Measurements from ENCODE around the gene SLC2A11.
A peak's percentile ranks its signal among the peaks of the same experiment; 100 is the strongest.

The SLC2A11 gene

DNA sequence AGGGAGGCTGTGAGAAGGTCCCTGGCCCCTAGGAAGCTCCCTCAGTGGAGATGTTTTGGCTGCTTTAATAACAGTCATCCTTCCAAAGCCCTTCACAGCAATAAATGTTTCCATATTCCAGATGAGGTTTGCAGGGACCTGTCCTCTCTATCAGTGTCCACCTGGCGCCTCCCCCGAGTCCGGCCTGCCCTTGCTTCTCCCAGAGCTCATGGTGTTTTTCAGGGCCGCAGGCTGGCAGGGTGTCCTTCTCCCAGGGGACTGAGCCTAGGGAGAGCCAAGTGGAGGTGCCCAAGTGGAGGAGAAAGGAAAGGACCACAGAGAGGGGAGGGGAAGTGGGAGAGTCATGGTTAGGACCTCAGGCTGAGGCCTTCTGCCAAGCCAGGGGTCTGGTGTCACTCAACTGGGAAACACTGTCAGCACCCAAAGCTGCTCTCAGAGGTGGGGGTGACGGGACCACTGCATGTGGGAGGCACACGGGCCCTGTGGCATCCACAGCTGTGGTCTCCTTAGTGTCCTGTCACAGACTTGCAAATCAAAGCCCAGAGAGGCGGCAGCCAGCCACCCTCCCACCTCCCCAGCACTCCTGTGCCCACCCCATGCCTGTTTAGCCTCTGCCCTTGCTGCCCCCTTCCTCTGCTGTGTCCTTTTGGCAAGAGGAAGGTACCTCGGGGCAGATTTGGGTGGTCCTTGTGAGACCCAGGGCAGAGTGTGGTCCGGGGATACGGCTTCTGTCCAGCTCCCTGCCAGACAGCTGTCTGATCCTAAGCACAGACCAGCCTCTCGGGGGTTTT, 25.3 kb upstream of the SLC2A11 start:
- DNase-seq (ENCODE audit: low read depth): no peak

DNA sequence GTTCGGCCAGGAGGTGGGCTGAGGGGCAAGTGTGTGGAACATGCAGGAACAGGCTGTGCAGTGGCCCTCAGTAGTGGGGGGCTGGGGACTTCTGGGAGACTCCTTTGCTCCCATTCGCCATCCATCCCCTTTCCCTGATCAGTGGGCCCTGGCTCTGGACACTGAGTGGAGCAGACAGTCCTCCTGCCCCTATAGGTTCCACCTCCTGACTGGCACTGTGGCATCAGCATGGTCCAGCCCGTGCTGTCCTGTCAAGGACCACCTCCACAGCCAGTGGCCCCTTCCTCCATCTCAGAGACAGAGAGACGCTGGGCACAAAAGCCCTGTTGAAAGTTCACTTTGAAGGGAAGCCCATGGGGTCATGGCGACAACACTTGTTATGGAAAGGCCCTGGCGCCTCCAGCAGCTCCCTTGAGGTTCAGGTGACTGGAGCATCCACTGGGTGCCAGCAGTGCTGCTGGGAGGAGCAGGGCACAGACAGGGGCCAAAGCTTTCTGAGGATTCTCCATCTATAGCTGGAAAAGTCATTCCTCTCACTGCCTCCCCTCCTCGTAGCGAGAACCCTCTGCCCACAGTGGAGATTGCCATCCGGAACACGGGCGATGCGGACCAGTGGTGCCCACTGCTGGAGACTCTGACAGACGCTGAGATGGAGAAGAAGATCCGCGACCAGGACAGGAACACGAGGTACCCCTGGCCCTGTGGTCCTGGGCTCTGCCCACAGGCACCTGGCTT, 24.5 kb upstream of the SLC2A11 start:
- DNase-seq (ENCODE audit: low read depth): no peak

DNA sequence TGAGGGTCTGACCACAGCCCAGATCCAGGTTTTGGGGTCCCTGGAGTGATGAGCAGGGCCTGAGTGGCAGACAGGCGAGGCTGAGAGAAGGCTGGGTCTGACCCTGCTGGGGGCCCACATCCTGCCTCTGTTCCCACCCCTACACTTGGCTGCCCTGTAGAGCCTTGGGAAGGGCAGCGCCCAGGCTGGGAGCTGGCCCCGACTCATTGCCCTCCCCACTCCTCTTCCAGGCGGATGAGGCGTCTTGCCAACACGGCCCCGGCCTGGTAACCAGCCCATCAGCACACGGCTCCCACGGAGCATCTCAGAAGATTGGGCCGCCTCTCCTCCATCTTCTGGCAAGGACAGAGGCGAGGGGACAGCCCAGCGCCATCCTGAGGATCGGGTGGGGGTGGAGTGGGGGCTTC, 23.8 kb upstream of the SLC2A11 start:
- no peak for DNase-seq (ENCODE audit: low read depth)

DNA sequence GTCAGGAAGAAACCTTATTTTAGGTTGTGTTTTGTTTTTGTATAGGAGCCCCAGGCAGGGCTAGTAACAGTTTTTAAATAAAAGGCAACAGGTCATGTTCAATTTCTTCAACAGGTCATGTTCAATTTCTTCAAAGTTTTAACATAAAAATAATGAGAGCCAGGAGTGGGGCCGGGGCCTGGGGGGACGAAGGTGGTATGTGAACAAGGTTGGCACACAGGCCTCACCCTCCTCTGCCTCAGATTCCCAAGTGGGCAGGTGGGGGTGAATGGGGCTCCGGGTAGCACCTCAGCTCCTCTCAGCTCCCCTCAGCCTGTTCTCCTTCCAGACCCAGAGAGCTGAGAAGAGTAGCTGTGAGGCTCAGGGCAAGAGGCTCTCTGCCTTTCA, 23.3 kb upstream of the SLC2A11 start:
- no peak for DNase-seq (ENCODE audit: low read depth)

DNA sequence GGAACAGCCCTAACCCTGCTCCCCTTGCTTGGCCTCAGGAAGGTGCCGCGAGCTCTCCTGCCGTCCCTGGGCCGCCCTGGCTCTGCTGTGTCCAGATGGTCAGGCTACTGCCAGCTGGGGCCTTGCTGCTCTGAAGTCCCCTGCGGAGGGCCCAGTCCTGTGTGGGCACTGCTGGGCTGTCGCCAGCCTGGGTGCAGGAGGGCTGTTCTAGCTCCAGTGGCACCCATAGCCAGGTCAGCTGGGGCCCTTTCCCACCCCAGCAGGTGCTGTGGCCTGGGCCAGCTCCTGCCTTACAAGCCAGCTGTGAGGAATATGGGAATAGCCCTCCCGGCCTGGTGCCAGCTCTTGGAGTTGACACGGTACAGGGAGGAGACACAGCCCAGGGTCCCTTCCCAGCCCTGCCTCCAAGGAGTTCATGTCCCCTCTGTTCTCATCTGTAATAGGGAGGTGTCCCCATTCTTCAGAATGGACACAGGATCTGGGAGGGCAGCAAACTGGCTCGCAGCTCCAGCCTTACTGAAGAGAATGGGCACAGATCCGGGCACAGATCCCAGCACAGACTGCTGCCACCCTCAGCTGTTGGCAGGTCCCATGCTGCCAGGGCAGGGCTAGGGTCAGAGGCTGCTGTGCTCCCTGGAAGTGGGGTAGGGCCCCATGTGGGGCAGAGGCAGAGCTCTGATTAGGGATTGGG, 22.7 kb upstream of the SLC2A11 start:
- no peak for DNase-seq (ENCODE audit: low read depth)

DNA sequence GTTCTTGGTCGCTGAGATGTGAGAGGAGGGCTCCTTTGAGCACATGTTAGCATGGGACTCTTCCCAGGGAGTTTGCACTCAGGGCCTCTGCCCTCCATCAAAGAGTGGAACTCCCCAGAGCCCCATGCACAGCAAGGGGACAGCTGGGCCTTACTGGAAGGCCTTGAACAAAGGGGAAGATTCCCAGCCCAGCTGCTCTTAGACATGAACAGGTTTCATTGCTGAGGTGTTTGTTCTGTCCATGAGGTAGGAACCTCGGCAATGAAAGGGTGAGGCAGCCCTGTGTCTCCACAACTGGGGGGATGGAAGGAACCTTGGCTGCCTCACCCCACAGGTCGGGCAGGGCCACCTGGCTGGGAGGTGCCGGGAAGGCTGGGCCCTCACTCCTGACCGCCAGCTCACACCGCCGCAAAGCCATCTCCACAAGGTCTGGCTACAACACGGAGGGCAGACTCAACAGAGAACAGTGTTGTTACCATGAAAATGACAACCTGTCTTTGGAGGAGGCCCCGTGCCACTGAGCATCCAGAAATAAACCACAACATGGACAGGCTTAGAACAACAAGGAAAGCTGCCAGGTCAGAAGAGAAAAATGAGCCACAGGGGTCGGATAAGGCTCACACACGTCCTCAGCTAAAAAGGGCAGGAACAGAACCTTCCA, 22.1 kb upstream of the SLC2A11 start:
- no peak for DNase-seq (ENCODE audit: low read depth)

DNA sequence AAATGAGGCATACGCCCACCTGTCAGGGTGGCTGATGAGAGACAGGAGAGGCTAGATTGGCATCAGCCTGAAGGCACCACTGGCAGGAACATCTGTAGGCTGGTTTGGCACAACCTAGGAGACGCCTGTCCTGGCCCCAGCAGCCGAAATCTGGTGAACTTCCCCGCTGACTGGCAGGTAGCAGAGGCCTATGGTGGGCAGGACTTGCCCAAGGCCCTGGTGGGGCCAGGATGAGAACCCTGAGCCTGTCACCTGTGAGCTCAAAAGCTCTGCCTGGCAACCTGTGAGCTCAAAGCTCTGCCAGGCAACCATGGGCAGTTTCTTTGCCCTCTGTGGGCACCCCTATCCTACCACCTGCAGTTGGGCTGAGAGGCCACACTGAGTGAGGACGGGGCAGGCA, 21.4 kb upstream of the SLC2A11 start:
- no peak for DNase-seq (ENCODE audit: low read depth)

DNA sequence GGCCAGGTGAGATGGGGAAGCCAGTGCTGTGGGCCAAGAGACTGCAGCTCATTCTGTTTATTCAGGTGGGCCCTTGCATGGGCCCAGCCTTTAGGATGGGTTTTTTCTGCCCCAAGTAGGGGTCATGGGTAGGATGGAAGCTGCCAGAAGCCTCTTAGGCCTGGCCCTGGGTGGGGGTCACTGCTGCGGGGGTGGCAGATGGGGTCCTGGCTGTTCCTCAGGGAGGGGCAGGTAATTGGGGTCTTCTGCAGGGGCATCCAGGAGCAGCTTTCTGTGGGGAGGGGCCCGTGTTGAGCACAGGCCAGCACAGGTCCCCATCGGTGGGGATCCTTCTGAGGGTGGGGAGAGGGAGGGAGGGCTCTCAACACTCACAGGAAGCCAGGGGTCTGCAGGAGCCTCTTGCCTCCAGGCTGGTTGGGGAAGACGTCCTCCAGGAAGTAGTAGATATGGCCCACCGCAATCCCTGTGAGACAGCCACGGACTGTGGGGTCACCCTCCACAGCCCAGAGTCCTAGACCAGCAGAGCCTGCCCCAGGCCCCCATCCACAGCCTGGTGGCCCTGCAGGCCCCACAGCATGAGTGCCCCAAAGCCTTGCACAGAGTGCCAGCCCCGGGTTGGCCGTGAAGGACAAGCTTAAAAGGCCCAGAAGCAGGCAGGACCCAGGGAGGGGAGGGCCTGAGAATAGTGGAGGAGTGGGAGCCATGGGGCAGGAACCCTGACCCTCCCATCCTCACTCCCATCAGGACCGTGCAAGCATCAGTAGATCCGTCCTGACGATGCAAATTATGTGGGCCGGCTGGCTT, 20.8 kb upstream of the SLC2A11 start:
- DNase-seq (ENCODE audit: low read depth): no peak

DNA sequence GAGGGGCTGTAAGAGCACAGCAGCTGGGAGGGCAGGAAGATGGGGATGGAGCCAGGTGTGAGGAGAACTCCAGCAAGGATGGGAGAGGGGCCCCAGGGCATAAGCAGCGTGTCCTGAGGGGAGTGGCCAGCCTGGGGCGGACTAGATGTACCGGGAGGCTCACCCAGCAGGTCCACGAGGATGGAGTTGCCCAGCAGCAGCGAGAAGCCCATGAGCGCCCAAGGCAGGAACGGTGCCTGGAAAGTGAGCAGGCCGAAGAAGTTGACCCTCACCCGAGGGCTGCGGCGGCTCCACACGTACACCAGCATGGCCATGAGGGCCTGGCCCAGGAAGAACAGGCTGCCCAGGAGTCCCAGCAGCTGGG, 20.2 kb upstream of the SLC2A11 start:
- no peak for DNase-seq (ENCODE audit: low read depth)

DNA sequence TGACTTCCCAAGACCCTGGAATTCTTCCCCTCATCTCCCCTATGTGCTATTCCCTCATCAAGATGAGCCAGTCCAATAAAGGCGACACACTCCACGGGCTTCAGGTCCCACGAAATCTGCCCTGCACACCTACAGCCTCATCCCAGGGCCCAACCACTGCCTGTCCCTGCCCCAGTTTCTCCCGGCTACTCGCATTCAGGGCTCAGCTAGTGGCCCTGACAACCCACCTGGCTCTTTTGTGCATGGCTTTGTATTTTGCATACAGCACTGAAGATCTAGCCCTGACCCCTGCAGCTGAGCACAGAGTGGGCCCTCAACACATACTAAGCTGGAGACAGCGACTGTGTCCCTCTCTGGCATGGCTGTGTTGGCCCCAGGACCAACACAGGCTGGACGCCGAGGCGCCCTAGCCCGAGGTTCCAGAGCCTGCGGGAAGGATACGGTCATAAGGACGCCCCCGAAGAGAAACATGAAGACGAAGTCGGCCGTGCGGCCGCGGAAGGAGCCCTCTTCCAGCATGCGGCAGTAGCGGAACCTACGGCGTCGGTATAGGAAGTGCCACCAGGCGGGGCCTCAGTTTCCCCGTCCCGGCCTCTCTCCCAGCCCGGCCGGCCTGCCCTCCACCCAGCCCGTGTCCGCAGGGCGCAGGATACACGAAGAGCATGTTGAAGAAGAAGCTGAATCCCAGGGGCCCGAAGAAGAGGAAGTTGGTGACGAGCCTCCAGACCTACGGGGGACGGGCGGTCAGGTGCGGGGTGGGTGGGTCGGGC, 19.6 kb upstream of the SLC2A11 start:
- no peak for DNase-seq (ENCODE audit: low read depth)

DNA sequence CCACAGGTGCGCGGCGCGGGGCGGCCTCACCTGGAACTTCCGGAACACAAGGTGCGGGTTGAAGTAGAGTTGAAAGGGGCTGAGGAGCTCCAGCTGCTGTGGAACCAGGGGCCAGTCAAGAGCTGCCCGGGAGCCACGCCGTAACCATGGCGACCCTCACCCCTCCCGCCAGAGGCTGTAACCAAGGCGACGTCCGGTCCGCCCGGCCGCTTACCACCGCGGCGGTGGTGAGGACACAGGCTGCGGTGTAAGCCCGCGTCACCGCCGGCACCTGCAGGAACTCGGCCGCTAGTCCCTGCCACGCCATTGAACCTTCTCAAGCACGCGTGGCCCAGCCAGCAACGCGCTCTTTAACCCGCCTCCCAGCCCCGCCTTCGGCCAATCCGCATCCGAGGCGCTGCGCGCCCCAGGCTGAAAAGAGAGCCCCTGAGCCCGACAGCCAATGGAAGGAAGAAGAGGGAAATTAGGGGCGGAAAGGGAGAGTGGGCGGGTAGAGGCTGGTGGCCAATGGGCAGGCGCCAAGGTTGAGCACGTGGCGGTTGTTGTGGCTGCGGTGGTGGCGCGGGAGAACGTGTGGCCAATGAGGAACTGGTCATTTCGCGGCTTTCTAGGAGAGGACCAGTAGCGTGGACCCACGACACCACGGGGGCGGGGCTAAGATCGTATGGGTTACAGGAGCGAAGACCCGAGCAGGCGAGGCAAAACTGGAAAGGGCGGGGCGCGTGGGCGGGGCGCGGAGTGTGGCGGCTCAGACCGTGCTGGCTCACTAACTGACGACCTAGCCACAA, 18.8 kb upstream of the SLC2A11 start, which contains the start of gene DERL3:
TSS of gene DERL3 (minus strand) at position 326 of the 788 bp plus-strand sequence. CDS start at position 307, 19 bp downstream.
- DNase-seq (ENCODE audit: low read depth): peak; percentile 89

DNA sequence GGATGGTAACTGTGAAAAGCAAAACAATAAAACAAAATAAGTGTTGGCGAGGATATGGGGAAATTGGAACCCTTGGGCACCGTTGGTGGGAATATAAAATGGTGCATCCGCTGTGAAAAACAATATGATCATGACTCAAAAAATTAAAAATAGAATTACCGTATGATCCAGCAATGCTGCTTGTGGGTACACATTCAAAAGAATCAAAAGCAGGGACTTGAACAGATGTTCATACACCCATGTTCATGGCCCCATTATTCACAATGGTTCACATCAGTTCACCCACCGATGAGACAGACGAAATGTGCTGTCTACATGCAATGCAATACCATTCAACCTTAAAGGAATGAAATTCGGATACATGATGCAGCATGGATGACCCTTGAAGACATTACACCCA, 17.6 kb upstream of the SLC2A11 start:
- no peak for DNase-seq (ENCODE audit: low read depth)

DNA sequence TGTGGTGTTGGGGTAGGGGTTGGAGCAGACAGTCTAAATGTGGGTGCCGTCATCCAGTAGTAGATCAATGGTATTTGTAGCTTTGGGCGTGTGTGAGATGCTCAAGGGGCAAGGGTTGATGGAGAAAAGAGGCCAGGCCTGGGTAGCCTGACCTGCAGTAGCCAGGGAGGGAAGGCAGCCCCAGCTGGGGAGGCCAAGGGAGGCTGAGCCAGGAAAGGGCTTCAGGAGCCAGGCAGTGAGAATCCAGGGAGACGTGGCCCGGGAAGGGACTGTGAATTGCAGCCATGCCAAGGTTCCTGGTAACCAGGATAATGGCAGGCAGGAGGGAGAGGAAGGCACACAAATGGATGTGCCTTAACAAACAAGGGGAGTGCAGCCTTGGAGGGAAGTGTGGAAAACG, 16.4 kb upstream of the SLC2A11 start:
- DNase-seq (ENCODE audit: low read depth): no peak

DNA sequence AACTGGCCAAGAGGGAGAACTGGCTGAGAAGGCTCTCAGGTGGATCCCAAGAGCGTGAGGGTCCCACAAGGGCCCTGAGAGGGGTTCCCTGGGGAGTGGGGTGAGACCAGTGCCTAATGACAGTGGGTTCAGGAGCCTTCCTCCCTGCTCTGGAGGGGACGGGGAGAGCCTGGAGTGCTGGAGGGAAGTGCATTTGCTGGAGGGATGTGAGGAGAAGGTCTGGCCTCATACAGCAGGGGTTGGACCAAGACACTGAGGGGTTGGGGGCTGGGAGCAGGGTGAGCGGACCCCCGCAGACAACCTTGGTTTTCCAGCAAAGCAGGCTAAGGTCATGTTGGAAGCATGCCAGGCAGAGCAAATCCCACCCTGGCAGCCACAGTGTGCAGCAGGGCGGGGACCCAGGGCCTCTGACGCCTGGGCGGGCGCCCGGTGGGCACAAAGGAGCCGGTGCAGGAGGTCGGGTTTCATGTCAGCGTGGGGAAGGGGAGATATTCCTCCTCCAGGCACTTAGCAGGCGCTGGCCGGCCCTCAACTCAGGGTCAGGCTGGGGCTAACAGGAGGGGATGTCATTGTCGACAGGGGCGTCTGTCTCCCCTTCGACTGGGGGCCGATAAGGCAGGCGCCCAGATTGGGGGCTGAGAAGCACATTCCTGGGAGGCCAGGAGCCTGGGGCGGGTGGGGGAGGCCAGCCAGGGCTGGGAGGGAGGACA, 15.8 kb upstream of the SLC2A11 start:
- no peak for DNase-seq (ENCODE audit: low read depth)

DNA sequence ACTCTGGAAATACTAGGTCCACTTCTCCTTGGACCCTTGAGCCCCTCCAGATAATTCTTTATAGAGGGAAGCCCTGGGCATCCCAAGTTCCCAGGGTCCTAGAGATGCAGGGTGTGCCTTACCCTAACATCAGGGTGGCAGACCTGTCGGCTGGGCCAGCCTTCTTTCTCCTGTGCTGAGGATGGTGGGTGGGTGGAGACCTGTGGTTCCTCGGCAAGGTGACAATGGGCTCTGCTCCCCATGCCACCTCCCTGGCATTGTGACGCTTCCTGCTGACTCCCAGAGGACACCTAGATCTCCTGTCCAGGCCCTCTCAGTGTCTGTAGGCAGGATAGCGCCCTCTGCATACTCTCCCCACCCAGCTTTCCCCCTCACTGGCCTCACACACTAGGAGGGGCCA, 15.1 kb upstream of the SLC2A11 start:
- no peak for DNase-seq (ENCODE audit: low read depth)

DNA sequence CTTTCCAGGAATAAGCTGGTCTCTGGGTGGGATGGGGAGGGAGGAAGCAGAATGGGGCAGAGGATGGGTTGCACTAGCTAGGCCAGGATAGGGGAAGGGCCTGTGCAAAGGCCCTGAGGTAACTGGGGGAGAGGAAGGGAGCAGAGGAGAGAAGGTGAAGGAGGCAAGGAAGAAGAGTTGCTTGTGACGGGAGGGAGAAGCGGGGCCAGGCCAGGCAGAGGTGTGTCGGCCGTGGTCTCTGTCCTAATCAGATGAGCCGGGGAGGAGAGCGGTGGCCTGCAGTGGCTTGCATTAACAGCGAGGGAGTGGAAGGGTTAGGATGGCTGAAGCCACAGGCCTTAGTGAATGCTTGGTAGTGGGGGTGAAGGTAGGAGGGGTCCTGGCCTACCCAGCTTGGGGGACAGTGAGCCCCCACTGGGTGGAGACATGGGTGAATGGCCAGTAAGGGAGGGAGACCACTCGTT, 12.9 kb upstream of the SLC2A11 start:
- no peak for DNase-seq (ENCODE audit: low read depth)

DNA sequence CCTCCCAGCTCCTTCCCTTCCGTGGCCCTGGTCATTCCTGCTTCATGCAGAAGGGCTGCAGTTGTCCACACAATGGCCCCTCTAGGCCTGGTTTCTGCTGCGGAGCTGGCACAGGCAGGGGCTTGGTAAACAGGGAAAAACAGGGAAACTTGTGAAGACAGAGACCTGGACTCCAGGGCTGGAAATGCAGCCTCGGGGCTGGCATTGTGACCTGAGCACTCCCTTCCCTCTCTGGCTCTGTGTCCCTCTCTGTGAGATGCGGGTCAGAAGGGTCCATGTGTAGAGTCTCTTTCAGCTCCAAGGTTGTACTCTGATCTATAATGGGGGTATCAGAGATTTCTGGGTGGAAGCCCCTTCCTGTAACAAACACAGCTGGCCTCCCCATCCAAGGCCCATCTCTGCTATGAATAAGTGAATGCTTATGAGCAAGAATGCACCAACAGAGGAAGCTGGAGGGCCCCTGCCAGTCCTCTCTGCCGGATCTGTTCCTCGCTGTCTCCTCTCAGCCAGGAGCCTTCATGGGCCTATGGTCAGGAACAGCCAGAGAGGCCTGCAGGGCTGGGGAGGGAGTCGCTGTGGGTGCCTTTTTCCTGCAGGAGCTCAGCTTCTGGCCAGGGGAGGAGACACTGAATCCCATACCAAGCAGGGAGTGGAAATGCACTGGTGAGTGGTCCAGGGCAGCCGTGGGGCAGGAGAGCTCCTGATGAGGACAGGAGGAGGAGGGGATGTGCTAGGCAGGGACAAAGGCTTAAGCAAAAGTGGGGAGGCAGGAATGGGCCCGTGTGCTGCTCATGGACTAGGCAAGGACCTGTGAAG, 12.2 kb upstream of the SLC2A11 start:
- DNase-seq (ENCODE audit: low read depth): no peak

DNA sequence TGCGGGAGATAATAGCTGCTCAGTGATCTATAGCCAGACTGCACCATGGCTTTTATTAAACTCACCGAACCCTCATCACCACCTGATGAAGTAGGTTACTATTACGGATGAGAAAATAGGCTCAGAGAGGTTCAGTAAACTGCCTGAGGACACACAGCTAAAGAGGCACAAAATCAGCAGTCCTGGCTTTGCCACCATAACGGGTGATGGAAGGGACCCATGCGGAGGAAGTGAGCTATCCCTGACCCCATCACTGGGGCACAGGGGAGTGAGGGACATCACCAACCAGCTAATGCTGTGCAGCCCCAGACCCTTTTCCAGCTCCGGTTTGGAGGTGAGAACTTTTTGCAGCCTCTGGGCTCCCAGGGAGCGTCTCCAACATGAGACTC, 11.6 kb upstream of the SLC2A11 start:
- DNase-seq (ENCODE audit: low read depth): no peak
